Posterior cingulate gyrus (tissue), 11 donors: ENCODE data around the gene TRIM14.
"Not testable (repeated sequence)": the region's sequence is repeated elsewhere in the genome, so short reads cannot be mapped to it uniquely, and the experiment has no call there.

Source experiments
- DNase-seq, 10 donors: peaks; one replicate each; pipeline versions ENCODE4 v3.0.0 to v3.0.0-alpha.2; 2020 to 2021; ENCODE audit warnings: mixed read lengths in 3 of 10
- intact Hi-C: fragments of 100-400 bp; cut with DNase I; formaldehyde crosslinking; loops from one replicate; pipeline ENCODE4 v1.15.1; 2023

Gene TRIM14

DNA sequence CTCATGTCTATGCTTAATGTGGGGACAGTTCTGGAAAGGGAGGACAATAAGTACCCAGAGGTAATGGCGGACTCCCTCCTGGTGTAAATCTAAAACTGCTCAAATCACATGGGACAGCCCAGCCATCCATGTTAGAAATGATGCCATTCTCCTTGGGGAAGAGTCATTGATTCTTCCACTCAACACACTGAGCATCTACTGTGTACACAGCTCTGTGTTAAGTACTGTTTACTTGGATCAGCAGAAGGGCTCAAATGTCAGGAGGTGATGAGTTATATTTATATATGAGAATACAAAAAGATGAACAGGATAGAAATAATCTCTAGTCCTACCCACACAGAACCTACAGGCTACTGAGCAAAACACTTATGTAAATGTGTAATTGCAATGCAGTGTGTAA, 94.3 kb downstream of the TRIM14 start:
- intact Hi-C loops: no loop called here
- DNase-seq: no peak

DNA sequence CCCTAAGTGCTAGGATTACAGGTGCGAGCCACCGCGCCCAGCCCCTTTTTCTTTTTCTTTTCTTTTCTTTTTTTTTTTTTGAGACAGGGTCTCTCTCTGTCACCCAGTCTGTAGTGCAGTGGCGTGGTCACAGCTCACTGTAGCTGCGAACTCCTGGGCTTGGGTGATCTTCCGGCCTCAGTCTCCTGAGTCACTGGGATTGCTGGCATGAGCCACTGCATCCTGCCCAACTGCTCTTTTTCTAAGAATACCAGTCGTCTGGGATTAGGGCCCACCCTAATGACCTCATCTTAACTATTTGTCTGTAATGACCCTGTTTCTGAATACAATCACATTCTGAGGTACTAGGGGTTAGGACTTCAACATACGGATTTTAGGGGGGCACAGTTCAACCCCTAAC, 96.6 kb downstream of the TRIM14 start:
- DNase-seq: no peak
- intact Hi-C loops: no loop called here

DNA sequence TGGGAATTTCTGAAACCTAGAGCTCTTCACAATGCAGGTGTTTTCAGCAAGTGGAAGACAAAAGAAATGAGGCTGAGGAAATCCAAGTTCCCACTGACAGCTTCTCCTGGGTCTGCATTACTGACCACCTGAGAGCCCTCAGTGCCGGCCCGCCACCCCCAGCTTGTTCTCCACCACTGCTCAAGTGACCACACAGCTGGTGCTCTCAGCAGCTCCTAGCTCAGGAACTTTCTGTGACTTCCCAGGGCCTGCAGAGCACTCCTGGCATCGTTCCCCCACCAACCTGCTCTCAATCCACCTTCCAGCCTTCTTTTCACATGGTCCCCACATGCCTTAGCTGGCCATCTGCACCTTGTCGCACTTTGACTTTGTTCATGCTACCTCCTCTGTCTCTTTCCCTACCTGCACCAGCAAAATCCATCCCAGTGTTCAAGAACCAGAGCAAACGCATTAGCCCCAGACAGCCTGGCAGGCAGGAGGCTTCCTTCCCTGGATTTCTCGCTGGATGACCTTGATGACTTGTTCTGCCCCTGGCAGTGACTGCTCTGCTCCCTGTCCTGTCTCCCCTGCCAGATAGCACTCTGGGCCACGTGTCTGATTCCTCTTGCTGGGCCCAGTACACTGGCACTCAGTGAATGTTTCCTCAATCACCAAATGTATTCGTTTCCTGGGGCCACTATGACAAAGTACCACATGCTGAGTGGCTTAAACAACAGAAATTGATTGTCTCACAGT, 97.5 kb downstream of the TRIM14 start:
- no peak for DNase-seq
- intact Hi-C loops: no loop called here

DNA sequence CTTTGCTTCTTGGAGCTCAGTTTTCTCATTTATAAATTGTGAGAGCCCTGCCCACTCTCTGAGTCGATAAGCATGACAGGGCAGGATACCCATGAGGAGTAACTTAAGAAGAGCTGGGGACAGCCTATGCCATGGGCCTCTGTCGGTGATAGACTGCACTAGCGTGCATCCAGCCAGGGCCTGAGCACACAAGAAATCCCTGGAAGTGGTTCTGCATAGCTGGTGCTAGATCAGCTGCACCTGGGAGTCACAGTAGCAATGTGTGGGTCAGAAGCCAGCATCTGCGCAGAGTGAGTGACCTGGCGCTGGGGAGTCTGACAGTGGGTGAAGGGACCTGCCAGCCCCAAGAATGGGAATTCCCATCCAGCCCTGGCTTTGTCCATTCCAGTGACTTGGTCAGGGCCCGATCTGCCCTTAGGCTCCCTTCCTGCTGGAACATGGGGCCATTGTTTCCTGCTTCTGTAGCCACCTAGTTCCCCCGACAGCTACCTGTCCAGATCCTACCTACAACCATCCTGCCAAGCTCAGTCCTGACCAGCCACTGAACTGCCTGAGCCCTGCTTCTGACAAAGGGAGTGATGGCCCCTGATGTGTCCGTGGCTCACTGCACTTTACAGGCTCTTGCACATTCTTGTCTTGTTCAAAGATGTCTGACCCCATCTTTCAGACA, 98.4 kb downstream of the TRIM14 start:
- no peak for DNase-seq
- intact Hi-C loops: no loop called here

DNA sequence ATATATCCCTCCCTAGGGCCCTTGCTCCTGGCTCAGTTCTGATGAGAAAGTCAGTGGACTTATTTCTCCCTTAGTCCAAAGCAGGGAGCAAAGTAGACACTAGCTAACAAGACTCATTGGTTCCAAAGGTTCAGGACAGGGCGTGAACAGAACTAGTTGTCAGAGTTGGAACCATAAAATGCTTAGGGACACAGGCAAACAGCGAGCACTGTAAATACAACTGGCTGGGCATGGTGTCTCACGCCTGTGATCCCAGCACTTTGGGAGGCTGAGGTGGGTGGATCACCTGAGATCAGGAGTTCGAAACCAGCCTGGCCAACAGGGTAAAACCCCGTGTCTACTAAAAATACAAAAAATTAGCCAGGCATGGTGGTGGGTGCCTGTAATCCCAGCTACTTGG, 99.2 kb downstream of the TRIM14 start:
- intact Hi-C loops, DNase-seq: not testable (repeated sequence)
